Measurements from ENCODE around the gene TMBIM6.
"Not testable (repeated sequence)": the region's sequence is repeated elsewhere in the genome, so short reads cannot be mapped to it uniquely, and the experiment has no call there.

Gene TMBIM6

GRCh38 chr12:49777800-49778748 is 36.7 kb downstream of the TMBIM6 start:
- DNase-seq = no peak

DNA sequence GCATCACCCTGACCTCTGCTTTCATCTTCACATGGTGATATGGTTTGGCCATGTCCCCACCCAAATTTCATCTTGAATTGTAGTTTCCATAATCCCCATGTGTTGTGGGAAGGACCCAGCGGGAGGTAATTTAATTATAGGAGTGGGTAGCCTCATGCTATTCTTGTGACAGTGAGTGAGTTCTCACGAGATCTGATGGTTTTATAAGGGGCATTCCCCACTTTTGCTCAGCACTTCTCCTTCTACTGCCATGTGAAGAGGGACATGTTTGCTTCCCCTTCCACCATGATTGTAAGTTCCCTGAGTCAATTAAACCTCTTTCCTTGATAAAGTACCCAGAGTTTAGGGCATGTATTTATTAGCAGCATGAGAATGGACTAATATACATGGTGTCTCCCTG is 38.2 kb downstream of the TMBIM6 start:
- no peak for DNase-seq

DNA sequence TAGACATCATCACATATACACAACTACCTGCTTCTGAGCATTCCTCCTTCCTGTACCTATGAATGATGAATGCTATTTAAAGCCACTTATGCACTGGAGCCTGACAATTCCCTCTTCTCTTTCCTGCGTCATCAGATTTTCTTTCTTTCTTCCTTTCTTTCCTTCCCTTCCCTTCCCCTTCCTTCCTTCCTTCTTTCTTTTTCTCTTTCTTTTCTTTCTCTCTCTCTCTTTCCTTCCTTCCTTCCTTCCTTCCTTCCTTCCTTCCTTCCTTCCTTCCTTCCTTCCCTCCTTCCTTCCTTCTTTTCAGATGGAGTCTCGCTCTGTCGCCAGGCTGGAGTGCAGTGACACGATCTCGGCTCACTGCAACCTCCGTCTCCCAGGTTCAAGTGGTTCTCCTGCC is 39.6 kb downstream of the TMBIM6 start:
- not testable (repeated sequence) for DNase-seq

GRCh38 chr12:49783917-49784676 is 42.7 kb downstream of the TMBIM6 start:
- no peak for DNase-seq

GRCh38 chr12:49784756-49785409 is 43.5 kb downstream of the TMBIM6 start:
- DNase-seq = no peak

DNA sequence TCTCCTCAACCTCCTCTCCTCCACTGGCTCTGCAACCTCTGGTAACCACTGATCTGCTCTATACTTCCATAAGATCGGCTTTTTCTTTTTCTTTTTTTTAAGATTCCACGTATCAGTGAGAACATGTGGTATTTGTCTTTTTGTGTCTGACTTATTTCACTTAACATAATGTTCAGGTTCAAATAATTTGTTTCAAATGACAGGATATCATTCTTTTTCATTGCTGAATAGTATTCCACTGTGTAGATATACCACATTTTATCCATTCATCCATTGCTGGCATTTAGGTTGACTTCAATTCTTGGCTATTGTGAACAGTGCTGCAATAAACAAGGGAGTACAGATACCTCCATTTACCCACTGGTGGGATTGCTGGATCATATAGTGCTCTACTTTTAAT is 46.3 kb downstream of the TMBIM6 start:
- DNase-seq = no peak

GRCh38 chr12:49789992-49790391 is 48.6 kb downstream of the TMBIM6 start:
- no peak for DNase-seq

- no peak for DNase-seq
These were observed 49.6 kb downstream of the TMBIM6 start for GRCh38 chr12:49790741-49791555.

DNA sequence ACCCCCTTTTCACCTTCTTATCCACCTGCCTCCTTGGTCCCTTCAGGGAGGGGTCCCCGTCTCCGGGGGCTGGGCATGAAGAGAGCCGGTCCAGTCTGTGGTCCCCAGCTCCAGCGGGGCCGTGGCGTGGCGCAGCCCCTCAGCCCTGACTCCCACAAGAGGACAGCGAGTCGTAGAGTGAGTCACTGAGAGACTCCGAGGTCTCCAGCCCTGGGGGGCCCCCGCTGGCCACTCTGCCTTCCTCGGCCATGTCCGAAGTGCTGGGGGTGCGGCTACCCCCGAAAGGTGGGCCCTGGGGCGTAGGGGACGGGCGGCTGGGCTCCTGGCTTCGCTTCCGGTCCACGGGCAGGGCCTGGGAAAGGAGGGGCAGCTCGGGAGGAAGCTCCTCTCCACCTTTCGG is 50.3 kb downstream of the TMBIM6 start:
- no peak for DNase-seq

- DNase-seq = no peak
These were observed 51.0 kb downstream of the TMBIM6 start for GRCh38 chr12:49792181-49792970.

DNA sequence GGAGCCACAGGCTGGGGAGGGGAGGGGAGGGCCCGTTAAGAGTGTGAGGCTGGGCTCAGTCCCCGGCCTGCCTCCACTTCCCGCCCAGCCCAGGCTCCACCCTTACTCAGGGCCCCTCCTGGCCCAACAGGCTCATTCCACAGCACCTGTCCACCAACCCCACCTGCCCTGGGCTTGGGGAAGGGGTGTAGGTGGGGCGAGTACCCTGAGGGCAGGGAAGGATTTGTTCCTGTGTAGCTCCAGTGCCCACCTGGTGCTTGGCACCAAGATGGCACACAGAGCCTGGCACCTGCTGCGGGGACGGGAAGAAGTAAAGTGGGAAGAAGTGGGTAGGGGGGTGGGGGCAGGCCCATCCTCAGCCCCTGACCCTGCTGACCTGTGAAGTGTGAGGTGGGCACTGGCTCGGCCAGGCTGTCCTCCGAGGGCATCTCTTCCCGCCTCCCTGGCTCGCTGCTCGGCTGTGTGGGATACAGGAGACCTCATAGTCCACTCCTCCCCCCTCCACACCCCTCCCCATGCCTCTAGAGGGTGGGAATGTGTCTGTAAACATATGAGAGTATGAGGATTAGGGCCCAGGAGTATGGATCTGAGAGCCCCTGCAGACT is 51.7 kb downstream of the TMBIM6 start:
- DNase-seq = no peak

- DNase-seq = no peak
These were observed 52.3 kb downstream of the TMBIM6 start for GRCh38 chr12:49793620-49794019.

- DNase-seq = no peak
These were observed 52.7 kb downstream of the TMBIM6 start for GRCh38 chr12:49794021-49794420.

- DNase-seq = no peak
These were observed 53.7 kb downstream of the TMBIM6 start for GRCh38 chr12:49794811-49795653.

DNA sequence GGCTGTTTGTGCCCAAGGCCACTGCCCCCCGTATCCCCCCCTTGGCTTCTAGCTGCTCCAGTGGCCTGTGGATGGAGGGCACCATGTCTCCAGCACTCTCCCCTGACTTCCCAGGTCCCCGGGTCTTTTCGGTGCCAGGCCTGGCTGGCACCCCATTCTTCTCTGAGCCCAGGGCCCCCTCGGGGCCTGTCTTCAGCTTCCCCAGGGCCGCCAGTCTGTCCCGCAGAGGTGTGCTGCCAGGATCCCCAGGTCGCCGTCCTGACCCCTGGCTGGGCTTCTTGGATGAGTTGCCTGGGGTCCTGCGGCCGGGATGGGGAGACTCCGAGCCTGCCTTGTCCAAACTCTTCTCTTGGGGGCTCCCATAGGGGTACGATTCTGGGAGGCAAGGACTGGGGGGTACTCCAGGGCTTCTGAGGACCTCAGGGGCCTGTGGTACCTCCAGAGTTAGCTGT is 54.3 kb downstream of the TMBIM6 start:
- no peak for DNase-seq

DNA sequence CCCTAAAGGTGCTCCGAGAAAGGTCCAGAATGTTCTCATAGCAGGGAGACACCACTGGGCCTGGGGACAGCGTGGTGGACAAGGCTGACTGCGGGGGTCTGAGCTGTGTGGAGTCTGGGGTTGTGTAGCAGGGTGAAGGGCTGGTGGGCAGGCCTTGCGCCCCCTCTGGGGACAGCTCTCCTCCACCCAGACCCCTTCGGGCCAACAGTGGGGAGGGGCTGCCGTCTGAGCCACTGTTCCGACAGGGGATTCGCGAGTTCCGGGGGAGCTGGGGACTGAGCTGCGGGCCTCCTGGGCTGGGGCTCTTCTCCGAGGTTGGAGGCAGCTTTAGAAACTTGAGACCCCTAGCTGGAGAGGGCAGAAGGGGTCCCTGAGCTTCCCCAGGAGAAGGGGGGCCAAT is 54.8 kb downstream of the TMBIM6 start:
- no peak for DNase-seq

DNA sequence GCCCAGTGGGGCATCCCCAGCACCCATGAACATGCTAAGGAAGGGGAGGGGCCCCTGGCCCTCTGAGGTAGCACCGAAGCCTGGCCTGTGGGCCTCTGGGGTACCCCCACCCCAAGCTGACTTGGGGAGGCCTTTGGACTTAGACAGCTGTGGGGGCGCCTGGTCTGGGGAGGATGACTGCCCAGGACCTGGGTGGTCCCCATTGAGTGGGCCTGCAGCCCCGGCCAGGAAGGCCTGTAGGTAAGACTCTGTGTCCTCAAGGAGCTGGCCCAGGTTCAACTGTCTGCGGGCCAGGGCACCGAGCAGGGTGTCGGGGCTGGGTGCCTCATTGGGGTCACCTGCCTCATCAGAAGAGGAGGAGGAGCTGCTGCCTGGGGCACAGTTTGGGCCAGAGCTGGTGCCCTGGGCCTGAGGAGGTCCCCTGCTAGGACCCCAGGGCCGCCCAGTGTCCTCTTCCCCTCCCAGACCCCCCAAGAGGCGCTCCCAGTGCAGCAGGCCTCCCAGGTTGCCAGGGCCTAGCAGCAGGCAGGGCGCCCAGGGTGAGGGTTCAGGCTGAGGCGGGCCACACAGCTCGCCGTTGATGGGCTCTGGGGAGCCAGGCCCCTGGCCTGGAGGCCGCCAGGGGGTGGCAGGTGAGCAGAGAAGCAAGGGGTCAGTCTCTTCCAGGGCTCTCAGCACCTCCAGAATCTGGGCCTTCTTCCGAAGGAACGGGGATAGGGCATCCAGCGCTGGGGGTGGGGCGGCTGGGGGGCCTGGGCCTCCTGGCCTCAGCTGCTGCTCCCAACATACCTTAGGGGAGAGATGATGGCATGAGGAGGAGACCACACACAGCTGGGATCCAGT is 55.5 kb downstream of the TMBIM6 start:
- DNase-seq = no peak

DNA sequence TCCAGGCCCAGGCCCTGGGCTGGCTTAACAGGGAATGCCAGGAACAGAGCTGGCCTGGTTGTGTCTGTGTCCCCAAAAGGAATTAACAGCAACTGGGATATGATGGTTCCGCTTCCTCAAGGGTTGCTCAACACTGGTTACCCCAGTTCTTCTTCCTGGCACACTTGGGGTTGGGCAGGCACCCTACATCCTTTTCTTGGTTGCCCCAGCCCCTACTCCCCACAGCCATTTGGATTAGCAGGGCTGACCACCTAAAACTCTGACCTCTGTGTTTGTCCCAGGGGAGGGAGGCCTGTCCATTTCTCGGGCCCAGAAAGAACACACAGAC is 56.1 kb downstream of the TMBIM6 start:
- DNase-seq = no peak

- no peak for DNase-seq
These were observed 56.9 kb downstream of the TMBIM6 start for GRCh38 chr12:49798248-49798647.
